Loucy (cell line): ENCODE measurements around the gene EPB41L3.

Experiments
- EZH2phosphoT487 ChIP-seq: fragments of 200-600 bp; IDR thresholded peaks from 2 replicates; pipeline ENCODE4 v1.6.1; 2018; ENCODE audit warnings: antibody characterized with exemption, mild to moderate bottlenecking, moderate library complexity, borderline replicate concordance
- TF ChIP-seq, protein P1 (sequence below): fragments of 200-600 bp; sonication (generic); conservative IDR thresholded peaks from 2 replicates; pipeline ENCODE4 v1.5.1; 2014; ENCODE audit warnings: mild to moderate bottlenecking, antibody characterized with exemption, low read length

DNA sequence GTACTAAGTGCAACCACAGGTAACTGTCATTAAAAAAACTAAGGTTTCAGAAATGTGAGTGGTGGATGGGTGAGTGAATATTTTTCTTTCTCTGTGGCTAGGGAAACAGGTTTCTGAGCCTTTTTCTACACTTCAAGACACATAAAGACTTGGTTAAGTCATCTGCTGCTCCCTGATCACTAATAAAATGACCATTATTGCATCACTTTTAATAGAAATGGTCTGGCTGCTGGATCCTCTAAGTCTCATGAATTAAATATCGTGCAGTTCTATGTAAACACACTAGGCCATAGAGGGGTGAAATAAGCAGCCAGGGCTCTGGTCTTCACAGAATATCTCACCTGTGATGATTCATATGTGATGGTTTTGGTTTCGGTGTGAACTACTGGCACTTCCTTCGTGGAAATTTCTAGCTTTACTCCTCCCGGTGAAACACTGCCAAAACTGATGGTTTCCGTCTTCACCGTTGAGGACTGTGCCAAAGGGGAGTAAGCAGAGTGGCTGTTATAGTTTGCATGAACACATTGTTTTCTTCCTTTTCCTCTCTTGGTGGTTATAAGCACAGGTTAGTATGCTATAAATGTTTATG is 147.8 kb downstream of the EPB41L3 start:
- TF ChIP-seq, protein P1, sequence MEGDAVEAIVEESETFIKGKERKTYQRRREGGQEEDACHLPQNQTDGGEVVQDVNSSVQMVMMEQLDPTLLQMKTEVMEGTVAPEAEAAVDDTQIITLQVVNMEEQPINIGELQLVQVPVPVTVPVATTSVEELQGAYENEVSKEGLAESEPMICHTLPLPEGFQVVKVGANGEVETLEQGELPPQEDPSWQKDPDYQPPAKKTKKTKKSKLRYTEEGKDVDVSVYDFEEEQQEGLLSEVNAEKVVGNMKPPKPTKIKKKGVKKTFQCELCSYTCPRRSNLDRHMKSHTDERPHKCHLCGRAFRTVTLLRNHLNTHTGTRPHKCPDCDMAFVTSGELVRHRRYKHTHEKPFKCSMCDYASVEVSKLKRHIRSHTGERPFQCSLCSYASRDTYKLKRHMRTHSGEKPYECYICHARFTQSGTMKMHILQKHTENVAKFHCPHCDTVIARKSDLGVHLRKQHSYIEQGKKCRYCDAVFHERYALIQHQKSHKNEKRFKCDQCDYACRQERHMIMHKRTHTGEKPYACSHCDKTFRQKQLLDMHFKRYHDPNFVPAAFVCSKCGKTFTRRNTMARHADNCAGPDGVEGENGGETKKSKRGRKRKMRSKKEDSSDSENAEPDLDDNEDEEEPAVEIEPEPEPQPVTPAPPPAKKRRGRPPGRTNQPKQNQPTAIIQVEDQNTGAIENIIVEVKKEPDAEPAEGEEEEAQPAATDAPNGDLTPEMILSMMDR, result no peak
- no peak for TF ChIP-seq EZH2phosphoT487
